Left renal cortex interstitium (tissue), 4 donors: ENCODE measurements around the gene TTC7B. TPM values are rescaled to one million over a fixed set of nuclear protein-coding genes. Genes with fewer than 3 reads are reported as not detected.

Source experiments
- DNase-seq, 4 donors: peaks; one replicate each; pipeline ENCODE4 v3.0.0-alpha.2; 2013; ENCODE audit warnings: low read depth in 4 of 4, low spot score in 2 of 4, missing footprints in 1 of 4
- polyA plus RNA-seq, 4 donors: library from polyadenylated mRNA; unstranded; fragments of 120-200 nt; gene quantifications; one replicate each; pipeline ENCODE4 v1.2.1, GENCODE V29; 2013; ENCODE audit not compliant: insufficient read length in 4 of 4

Gene TTC7B
- polyA plus RNA-seq, 4 donors, result 42.1 to 52.1 (median 45.3) TPM

DNA sequence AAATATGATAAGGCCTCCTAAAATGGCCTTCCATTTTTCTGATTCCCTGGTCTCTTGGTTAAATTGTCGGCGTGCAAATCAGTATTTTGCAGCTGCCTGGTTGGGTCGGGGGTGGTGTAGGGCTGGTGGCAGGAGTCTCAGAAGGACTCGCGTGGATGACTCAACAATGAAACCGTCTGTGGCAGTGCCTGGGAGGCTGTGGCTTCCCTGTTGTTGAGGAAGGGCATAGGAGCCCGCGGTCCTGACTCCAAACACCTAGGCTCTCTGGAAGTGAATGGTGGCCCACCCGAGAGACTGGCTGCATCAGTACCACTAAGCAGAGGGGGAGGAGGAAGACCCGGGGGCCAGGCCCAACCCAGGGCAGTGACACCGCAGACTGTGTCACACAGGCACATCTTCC, 207.9 kb downstream of the TTC7B start:
- DNase-seq, result no peak

DNA sequence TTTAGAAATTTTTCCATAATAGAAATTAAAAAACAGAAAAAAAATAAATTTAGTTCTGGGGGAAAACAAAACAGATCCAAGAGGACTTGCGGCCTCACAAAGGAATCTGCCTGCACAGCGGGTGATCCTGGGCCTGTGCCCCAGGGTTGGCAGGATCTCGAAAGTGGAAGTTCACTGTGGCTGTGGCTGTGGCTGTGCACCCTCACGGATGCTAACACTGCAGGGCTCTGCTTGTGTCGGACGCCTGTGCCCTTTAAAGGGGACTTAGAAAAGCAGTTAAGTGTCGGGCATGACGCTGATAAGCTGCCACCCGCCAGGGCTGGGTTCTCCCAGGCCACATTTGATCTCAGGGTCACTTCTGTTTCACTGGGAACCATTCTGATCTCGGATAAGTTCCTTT, 209.1 kb downstream of the TTC7B start:
- no peak for DNase-seq

DNA sequence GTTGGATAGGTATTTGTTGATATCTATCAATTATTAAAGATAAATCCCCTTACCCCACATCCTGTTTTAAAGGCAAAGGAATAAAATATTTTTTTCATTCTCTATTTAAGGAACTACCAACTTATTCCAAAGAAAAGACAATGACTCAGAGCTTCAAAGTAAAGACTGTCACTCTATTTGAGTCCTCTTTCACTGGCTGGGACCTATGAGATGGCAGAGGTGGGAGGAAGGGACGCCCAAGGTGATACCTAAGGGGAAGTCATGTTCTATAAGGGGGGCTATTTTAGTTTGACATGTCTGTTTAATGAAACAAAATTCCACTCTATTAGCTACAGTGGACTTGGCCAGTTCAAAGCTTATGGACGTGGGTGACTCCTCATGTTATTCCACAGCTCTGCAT, 209.8 kb downstream of the TTC7B start:
- no peak for DNase-seq

DNA sequence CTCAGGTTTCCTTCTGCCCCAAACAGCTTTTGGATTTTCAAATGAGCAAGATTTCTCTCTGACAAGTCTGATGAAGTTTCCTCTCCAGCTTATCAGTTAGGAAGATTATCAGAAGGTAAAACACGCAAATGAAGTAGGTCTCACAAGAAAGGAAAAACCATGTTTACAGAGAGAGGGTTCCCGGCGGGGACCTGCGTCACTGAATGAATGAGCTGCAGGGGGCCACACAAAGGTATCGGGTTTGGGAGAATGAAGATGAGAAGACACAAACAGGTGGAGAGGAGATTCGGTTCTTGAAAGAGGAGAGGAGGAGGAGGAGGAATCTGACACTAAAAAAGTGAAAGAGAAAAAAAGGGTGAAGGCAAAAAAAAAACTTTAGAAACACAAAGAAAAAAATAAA, 210.8 kb downstream of the TTC7B start:
- DNase-seq, result no peak

DNA sequence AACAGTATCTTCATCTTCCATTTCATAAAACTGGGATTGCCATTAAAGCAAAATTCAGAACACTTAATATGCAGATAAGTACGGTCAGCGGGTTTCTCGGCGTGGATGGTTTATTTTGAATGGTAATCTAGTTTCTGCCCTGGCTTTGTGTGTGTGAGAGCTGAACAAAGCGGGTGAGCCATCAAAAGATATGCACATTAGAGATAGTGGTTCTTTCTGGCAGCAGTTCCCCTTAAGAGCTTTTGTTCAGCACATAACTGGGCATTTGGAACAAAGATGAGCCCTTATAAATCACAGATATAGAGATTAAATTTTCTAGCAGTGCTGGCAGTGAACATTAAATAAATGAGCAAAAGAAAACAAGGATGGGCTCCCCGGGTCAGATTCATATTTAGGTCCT, 211.9 kb downstream of the TTC7B start:
- DNase-seq, result no peak

DNA sequence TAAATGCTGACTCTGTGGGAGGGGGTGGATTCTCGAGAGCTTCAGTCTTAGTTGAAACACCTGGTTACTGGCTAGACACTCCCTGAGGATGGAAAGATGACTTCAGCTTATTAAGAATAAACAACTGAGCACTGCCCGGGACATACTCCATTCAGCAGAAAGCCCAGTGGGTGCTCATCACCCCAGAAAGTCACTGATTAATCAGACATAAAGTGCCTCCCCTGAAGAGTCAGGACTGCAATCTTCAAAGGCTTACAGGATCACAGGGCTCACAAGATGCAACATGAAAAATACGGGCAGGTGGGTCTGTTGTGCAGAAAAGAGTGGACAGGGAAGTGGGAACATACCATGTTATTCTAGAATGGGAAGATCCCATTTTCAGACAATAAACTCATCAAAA, 212.4 kb downstream of the TTC7B start:
- no peak for DNase-seq

DNA sequence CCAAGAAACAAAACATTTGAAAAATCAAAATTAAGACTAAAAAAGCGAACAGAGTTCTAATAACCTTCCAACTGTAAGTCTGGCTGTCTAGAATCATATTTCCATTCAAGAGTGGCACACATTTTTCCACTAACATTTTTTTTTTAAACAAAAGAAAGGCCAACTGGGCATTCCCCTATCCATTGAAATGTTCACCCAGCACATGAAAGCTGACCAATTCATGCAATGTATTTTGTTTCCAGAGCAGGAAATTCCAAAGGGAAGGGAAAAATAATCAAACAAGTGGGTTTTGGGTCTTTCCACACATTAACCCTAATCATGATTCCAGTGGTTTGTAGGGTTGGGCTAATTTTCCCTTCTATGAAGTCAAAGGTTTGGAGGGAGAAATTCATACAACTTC, 212.9 kb downstream of the TTC7B start:
- no peak for DNase-seq

DNA sequence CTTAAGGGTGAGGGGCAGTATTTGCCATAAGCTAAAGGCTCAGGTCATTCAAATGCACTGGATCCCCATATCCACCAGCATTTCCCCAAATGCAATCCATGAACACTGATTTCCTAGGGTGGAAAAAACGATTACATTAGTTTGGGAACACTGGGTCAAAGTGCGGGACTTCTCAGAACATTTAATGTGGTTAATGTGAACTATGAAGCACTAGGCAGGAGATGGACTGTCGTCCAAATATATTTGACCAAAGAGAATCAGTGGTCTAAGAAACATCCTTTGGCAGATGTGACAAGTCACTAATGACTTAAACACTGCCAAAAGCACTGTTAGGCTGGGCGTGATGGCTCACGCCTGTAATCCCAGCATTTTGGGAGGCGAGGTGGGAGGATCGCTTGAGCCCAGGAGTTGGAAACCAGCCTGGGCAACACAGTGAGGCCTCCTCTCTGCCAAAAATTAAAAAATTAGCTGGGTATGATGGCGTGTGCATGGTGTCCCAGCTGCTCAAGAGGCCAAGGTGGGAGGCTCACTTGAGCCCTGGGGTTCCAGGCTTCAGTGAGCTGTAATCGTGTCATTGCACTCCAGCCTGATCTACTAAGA, 214.0 kb downstream of the TTC7B start:
- no peak for DNase-seq

DNA sequence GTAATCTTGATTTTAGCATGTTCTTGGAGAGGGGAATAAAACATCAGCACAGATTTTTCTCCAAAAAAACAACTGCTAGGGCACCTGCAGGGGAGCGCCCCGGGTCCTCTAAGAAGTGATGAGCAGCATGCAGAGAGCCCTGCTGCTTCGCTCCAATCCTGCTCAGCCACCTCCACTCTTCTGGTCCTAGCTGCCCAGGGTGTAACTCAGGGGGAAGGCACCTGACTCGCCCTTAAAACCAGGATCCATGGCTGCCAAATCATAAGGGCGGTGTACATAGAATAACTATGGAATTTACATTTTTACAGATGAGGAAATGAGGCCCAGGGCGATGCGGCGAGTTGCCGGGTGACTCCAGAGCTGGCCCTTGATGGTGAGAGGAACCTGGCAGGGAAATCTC, 214.7 kb downstream of the TTC7B start:
- DNase-seq, result no peak

DNA sequence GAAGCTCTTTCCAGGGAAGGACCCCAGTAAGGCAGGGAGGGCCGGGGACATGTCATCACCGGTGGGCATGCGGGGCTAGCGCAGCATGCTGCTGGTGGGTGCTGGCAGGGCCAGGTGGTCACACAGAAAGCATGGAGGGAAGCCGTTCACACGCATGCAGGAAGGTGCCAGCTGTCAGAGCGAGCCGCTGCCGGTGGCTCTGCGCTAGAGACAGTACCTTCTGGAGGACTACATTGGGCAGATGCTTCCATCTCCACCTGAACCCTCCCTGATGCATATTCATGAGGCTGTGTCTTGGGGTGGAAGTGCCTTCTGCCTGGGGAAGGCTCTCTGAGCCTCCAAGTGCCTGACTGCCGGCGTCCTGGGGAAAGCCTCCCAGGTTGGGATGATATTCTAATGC, 215.6 kb downstream of the TTC7B start:
- DNase-seq, result no peak

DNA sequence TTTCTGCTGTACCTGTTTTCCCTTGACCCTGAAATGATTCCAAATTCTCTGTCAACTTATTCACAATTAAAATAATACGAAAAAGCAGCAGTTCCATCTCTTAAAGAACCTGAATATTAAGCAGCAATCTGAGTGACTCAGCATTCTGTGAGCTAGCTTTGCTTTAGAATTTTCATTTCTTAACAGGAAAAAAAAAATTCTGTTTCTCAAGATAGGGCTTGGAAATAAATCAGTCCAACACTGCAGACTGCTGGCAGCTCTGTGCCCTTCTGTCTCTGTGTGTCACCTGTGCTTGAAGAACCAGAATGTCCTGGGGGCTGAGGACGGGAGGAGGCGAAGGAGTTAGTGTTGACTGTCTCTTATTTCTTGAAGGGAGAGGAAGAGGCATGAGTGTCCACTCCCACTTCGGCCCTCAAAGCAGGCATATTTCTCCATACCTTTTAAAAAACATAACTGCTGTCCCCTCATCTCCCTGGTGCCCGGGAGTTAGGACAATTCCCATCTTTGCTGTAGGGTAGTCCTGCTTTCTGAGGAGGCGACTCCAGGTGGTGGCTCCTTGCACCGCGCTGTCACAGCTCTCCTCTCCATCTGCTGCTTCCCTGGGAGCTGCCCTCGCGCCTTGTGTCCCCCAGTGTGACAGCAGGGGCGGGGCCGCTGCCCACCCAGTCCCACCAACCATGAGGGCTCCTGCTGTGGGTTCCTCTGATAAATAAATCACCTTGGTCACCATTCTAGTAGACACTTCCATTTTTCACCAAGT, 216.3 kb downstream of the TTC7B start:
- DNase-seq, result no peak

DNA sequence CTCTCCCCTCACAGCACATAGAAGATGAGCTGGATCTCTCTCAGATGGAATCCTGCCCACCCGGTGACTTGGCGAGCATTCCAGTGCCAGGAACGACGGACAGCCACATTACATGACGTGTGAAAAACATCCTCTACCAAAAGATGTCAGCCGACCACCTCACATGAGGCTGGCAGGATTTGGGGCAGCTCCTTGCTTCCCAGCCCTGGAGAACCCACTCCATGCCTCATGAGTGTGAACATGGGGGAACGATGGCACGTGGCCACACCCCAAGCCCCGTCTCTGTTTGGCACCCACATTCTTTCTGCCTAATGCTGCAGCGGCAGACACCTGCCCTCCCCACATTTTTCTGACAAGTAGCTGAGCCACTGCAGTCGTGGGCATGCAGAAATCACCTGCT, 216.9 kb downstream of the TTC7B start:
- no peak for DNase-seq

DNA sequence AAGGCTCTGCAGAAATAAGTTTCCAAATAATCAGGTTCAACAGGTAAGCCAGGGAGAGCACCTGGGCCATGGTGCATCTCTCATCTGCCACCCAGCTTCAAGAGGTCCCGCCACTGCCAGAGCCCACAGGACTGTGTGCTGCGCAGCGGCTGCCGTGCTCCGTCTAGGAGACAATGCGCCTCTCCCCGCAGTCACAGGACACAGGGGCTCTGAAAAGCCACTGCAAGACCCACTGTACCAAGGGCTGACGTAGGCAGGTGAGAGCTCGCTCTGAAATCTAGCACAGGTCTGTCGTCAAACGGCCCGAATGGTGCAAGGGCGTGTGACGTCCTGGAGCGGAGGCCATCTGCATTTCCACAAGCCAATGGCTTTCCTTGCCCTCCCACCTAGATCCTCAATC, 218.3 kb downstream of the TTC7B start:
- no peak for DNase-seq

DNA sequence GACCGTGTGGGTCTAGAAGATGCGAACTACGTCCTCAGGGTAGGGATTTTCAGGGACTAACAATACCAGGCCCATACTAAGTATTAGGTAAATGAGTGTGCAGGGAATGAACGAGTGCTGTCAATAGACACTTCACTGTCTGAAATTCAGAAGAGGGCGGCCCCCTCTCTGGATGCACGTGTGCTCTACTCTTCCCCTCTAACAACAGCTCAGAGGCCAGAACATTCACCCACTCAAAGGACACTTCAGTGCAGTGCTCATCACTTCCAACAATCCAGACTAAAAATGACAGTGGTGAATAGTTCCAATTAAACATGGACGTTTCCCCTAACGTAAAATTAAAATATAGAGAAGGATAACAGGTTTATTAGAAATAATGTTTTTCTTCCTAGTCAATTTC, 219.5 kb downstream of the TTC7B start:
- DNase-seq, result no peak

DNA sequence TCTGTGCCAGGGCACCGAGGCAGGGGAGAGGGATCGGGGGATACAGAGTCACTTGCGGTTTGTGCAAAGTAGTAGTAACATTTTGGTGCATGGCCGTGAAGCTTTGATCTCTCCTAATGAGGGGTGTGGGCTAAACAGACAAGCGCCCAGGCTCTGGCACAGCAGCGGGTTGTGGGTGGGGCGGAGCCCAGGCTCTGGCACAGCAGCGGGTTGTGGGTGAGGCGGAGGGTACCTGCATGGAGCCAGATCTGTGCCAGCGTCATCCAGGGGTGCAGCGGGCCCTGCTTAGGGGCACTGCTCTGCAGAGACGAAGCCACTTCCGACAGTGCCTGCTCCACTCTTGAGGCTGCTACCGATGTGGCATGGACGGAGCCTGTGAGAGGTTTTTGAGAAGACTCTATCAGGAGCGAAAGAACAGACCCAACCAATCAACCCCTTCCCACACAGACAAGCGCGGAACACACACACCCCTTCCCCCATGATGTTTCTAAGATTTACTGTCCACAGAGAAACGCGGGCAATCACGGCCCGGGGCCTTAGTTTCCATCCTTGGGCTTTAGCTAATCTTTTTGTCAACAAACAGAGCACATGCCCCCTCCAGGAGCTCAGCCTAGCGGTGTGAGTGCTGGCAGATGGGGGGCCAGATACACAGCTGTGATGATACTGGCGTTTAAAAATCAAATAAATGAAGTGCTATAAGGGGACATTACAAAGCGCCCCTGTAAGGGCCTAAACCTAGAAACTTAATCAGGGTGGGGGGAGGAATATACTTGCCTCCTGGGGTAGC, 222.8 kb downstream of the TTC7B start:
- no peak for DNase-seq

DNA sequence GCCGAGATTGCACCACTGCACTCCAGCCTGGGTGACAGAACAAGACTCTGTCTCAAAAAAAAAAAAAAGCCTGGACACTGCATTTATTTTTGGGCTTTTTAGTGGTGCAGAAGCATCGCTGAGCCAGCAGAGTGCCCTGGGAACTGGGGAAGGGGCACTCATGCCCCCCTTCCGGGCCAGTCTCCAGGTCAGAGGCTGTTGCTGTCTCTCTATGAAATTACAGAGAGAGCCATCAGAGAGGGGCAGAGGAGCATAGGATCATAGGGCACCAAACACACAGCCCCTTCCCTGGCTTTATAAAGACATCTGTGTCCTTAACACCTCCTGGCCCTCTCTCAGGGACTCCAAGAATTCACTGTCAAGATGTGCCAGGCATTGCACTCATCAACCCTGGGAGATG, 223.6 kb downstream of the TTC7B start:
- DNase-seq, result no peak

DNA sequence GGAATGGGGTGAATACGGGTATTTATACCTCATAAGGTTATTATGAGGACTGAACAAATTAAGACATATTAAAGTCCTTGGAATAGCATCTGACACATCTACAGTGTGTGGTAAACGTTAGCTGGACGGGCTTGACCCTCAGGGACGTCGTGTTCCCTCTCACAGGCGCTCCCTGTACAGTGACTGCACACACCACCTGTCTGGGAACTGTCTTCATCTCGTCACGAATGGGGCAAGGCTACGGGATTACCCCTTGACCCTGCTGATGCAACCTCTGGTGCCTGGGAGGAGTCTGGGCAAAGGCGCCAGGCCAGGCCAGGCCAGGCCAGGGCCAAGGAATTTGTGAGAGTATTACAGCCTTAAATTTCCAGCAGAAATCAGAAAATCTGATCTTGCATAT, 228.3 kb downstream of the TTC7B start:
- no peak for DNase-seq

DNA sequence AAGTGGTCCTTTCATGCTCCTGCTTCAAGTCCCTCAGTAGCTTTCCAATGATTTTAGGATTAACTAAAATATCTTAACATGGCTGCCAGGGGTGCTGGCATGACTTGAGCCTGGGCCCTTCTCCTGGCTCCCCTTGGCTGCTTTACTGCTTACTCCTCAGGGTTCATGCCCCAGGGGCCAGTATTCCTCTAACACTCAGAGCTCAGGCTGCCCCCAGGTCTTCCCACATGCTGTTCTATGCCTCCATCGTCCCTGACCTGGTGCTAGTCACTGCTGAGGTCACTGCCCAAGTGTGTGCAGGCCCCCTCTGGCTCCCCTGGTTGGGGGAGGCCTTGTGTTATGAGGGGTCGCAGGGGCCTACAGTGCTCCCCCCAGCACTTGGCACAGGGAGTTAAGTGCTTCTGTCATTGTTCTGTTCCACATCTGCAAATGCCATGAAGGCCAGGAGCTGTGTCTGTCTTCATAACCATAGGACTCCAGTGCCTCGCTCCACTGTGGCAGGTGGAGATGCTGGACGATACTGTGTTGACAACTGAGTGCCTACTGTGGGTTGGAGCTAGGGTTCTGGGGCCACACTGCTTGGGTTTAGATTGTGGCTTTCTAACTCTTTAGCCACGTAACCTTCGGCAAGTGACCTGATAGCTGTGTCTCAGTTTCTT, 228.8 kb downstream of the TTC7B start:
- DNase-seq, result no peak

DNA sequence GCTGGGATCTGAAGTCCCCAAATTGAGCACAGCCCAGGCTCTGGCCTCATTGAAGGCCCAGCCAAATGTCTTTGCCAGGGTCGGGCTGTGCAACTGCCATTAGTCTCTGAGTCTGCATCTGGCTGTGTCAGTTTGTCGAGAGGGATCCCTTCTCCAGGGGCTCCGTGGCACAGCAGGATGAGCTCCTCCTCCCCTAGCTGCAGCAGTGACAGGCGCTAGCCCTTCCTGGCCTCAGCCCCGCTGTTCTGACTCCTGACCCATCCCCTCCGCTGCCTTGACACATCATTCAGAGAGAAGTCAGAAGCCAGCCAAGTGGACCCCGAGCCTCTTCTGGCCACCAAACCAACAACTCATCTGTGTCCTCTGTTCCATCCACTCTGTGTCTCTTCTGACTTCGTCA, 231.1 kb downstream of the TTC7B start:
- no peak for DNase-seq

DNA sequence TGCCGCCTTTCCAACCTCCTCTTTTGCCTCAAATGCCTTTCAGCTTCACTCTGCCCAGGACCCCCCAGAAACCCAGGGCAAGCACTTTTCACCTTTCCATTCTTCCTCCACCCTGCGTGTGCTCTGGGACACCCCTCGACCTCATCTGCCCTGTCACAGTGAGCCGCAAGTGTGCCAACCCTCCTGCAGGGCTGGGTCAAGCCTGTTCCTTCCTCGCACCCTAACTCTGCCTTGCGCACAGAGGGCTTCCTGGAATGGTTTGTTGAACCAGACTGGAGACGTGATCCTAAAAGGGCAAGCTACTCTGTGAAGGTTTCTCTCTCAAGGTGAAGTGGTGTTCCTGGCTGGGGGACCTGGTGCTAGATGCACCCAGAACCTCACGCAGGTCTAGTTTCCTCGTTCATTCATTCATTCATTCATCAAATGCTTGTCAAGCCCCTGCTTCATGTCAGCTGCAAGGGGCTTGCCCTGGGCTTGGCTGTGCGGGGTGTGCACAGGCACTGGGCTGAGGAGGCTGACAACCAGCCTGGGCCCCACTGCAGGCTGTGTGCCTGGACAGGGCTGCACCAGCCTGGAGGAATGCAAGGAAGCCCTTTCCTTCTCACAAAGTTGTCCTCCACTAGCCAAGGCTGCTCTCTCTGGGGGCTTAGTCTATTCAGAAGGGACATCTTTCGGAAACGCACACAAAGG, 232.2 kb downstream of the TTC7B start:
- no peak for DNase-seq

DNA sequence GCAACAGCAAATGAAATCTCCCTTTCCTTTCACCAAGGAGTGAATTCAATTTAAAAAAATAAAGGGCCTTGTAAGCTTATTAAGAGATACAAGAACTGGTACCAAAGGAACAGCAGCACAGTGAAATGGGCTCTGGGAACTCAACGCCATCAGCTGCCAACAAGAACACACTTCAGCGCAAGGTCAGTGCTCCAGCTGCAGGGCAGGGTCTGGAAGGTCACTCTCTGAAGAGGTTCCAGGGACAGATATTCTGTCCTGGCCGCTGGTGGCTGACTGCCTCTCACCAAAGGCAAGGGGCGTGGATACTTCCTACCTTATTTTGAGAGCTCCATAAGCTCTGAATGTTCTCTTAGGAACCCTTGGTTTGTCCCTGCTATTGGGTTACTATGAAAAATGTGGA, 232.8 kb downstream of the TTC7B start:
- DNase-seq, result no peak
